Keratinocyte (primary cell): ENCODE measurements around the gene TNNT3. TPM values are rescaled to one million over a fixed set of nuclear protein-coding genes. Genes with fewer than 3 reads are reported as not detected.
"Not testable (repeated sequence)": the region's sequence is repeated elsewhere in the genome, so short reads cannot be mapped to it uniquely, and the experiment has no call there.

Experiments used
- DNase-seq: peaks from one replicate; pipeline ENCODE4 v3.0.0-alpha.2; 2011; ENCODE audit warnings: low read depth, missing footprints, low spot score
- FAIRE-seq: peaks from 2 replicates; lab custom pipeline; 2011; peaks lifted over from hg19 to GRCh38; lab: Jason Lieb, UNC
- H2AFZ ChIP-seq: 2 replicates; pipeline ENCODE4 v1.6.0; 2012; ENCODE audit warnings: low read length, control low read depth, inconsistent platforms; ENCODE audit not compliant: control insufficient read depth
- H3K27ac ChIP-seq: 2 replicates; pipeline ENCODE4 v1.5.1; 2011; ENCODE audit warnings: low read length; ENCODE audit not compliant: control insufficient read depth, insufficient read depth
- H3K27me3 ChIP-seq: 3 replicates; pipeline ENCODE4 v1.6.0; 2011; ENCODE audit warnings: low read length; ENCODE audit not compliant: control insufficient read depth, insufficient read depth; ENCODE audit errors: extremely low read depth
- H3K36me3 ChIP-seq, 2 experiments: 2 replicates in 1 of 2; 3 replicates in 1 of 2; pipeline ENCODE4 v1.5.1; 2011; ENCODE audit warnings: low read length in 2 of 2, mild to moderate bottlenecking in 1 of 2; ENCODE audit not compliant: control insufficient read depth in 2 of 2, insufficient read depth in 2 of 2; ENCODE audit errors: extremely low read depth in 1 of 2
- H3K4me1 ChIP-seq: 3 replicates; pipeline ENCODE4 v1.5.1; 2011; ENCODE audit warnings: low read length; ENCODE audit not compliant: control insufficient read depth, insufficient read depth; ENCODE audit errors: extremely low read depth
- H3K4me2 ChIP-seq: 3 replicates; pipeline ENCODE4 v1.6.0; 2011; ENCODE audit warnings: low read depth, low read length; ENCODE audit not compliant: control insufficient read depth, insufficient read depth; ENCODE audit errors: extremely low read depth
- H3K4me3 ChIP-seq, 3 experiments: fragments of 200-600 bp in 1 of 3; sonication (generic) in 1 of 3; 2 replicates in 2 of 3; 3 replicates in 1 of 3; pipeline ENCODE4 v1.5.1; 2011 to 2016; ENCODE audit warnings: low read length in 3 of 3, mild to moderate bottlenecking in 3 of 3, control low read depth in 2 of 3, inconsistent platforms in 1 of 3, low read depth in 1 of 3, mixed read lengths in 1 of 3, mixed run types in 1 of 3, moderate library complexity in 1 of 3; ENCODE audit not compliant: control insufficient read depth in 2 of 3, insufficient read depth in 2 of 3; ENCODE audit errors: extremely low read depth in 1 of 3
- H3K79me2 ChIP-seq: 2 replicates; pipeline ENCODE4 v1.6.0; 2012; ENCODE audit warnings: low read length; ENCODE audit not compliant: control insufficient read depth, insufficient read depth
- H3K9ac ChIP-seq: 3 replicates; pipeline ENCODE4 v1.6.0; 2011; ENCODE audit warnings: low read length; ENCODE audit not compliant: control insufficient read depth, insufficient read depth; ENCODE audit errors: extremely low read depth
- H3K9me1 ChIP-seq: 3 replicates; pipeline ENCODE4 v1.6.0; 2011; ENCODE audit warnings: low read length; ENCODE audit not compliant: control insufficient read depth, insufficient read depth; ENCODE audit errors: extremely low read depth
- H3K9me3 ChIP-seq: 2 replicates; pipeline ENCODE4 v1.5.1; 2012; ENCODE audit warnings: low read depth, low read length; ENCODE audit not compliant: control insufficient read depth
- H4K20me1 ChIP-seq: 3 replicates; pipeline ENCODE4 v1.6.0; 2011; ENCODE audit warnings: low read length; ENCODE audit not compliant: control insufficient read depth, insufficient read depth; ENCODE audit errors: extremely low read depth
- CTCF ChIP-seq, 3 experiments: IDR thresholded peaks in 1 of 3; conservative IDR thresholded peaks in 1 of 3; optimal IDR thresholded peaks in 1 of 3; 2 replicates in 2 of 3; 3 replicates in 1 of 3; pipeline versions ENCODE3 to v1.5.1; 2011; ENCODE audit warnings: low read length in 3 of 3, mild to moderate bottlenecking in 3 of 3, moderate library complexity in 2 of 3, control low read depth in 1 of 3, inconsistent platforms in 1 of 3; ENCODE audit not compliant: insufficient read depth in 2 of 3; ENCODE audit errors: extremely low read depth in 1 of 3
- EZH2 ChIP-seq: IDR thresholded peaks from one replicate; pipeline ENCODE4 v1.6.1; 2012; ENCODE audit warnings: inconsistent platforms, mild to moderate bottlenecking, low read length, moderate library complexity
- dilution Hi-C: fragments of 300-500 bp; cut with MboI; formaldehyde crosslinking; loops from one replicate; pipeline ENCODE4 v1.7.0; 2020; ENCODE audit warnings: low sequenced_read_pairs; ENCODE audit not compliant: extremely low pct_ligation_motif_present
- polyA plus RNA-seq, 5 experiments: library from polyadenylated mRNA; depleted of rRNA in 3 of 5; stranded (reverse) in 3 of 5; stranded (forward) in 1 of 5; unstranded in 1 of 5; fragments of >200 nt; gene quantifications; 1 replicate in 1 of 5; 2 replicates in 3 of 5; 3 replicates in 1 of 5; pipeline versions ENCODE4 v1.2.1 to v1.2.3, GENCODE V29; 2011 to 2012; ENCODE audit warnings: missing spikeins in 2 of 5, low read depth in 1 of 5, low replicate concordance in 1 of 5

Gene TNNT3
- polyA plus RNA-seq, 1 donor (not counting 4 experiments of a cell fraction or from before 2014, with no cell fraction given), result 0.09 TPM

- H2AFZ ChIP-seq, FAIRE-seq, H3K27ac ChIP-seq, H4K20me1 ChIP-seq, H3K79me2 ChIP-seq, H3K4me2 ChIP-seq, DNase-seq, H3K4me3 ChIP-seq, H3K9me3 ChIP-seq, H3K9ac ChIP-seq, dilution Hi-C loops, H3K9me1 ChIP-seq, H3K36me3 ChIP-seq: not testable (repeated sequence)
- Histone ChIP-seq H3K27me3 (peaks cover 21% of the 10 kb centered on the region), H3K4me1 (peaks cover 34% of the 10 kb centered on the region)
Measured at GRCh38 chr11:1874441-1875092, 44.9 kb upstream of the TNNT3 start.

DNA sequence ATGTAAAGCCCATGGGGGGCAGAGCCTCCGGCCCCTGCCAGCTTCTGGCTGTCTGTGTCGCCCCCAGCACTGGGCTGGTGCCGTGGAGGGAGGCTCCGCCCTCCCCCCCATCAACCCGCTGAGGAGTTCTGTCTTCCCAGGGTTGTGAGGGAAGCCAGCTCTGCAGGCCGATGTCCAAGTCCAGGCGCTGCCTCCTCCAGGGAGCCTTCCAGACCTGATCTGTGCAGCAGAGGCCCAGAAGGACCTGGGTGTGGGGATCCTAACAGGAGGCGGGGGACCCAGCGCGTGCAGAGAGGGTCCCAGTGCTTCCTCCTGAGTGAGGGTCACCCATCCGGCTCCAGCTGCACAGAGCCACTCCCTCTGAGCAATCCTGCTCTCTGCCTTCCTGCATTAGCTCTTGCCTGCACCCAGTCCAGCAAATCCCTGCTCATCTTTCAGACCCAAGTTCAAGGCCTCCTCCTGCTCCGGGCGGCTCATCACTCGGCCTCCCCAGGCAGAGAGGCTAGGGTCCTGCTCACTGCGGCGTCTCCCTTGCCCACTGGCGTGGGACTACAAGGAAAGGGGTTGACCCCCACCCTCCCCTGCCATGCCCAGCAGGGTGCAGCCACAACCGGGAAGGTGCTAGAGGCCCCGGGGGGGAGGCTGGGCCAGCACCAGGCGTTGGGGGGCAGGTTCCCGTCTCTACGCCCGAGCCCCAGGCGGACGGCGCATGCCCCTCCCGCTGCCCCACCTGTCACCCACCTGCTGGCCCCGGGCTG, 44.2 kb upstream of the TNNT3 start:
- TF ChIP-seq CTCF (optimal IDR thresholded peaks at IDR 0.05 in 1 of 3, IDR thresholded peaks at IDR 0.05 in 1 of 3, conservative IDR thresholded peaks at IDR 0.05 in 1 of 3; ENCODE audit: extremely low read depth in 1 of 3, insufficient read depth in 2 of 3, low read length in 3 of 3) (no peak), EZH2 (no peak)
- Histone ChIP-seq H3K27me3 (peaks cover 14% of the 10 kb centered on the region), H3K4me2 (no peak overlapping the region), H3K36me3 (no peaks in the 10 kb centered on the region), H3K4me1 (peaks cover 33% of the 10 kb centered on the region), H4K20me1 (no peaks in the 10 kb centered on the region), H3K79me2 (no peaks in the 10 kb centered on the region), H3K27ac (no peak overlapping the region), H3K9ac (no peak overlapping the region), H3K4me3 (no peak overlapping the region), H3K9me1 (no peaks in the 10 kb centered on the region), H3K9me3 (no peaks in the 10 kb centered on the region), H2AFZ (no peak overlapping the region)
- FAIRE-seq (no peak), DNase-seq (no peak)
- dilution Hi-C loops, result no loop called here

DNA sequence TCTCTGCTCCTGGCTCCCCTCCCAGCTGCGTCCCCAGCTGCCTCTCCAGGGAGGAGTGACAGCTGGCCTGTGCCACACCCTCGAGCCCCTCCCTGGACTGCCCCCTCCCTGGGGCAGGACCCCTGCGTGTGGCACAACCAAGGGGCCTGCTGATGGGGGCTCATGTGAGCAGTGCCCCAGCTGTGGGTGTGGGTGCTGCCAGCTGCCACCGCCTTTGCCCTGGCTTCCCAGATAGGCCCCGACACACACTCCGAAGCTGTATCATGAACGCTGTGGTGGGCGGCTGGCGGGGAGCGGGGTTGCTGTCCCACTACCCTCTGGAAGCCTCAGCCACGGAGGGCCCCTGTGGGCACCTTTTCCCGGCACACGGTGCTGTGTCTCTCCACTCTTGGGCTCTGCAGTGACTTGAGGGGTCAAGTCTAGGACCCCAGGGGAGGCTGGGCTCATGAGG, 43.6 kb upstream of the TNNT3 start:
- FAIRE-seq, H4K20me1 ChIP-seq, H3K9me1 ChIP-seq, DNase-seq, H2AFZ ChIP-seq, H3K27me3 ChIP-seq, H3K4me3 ChIP-seq, H3K9me3 ChIP-seq, dilution Hi-C loops, H3K4me2 ChIP-seq, H3K9ac ChIP-seq, H3K27ac ChIP-seq, H3K79me2 ChIP-seq, H3K36me3 ChIP-seq: not testable (repeated sequence)
- peaks cover 30% of the 10 kb centered on the region for H3K4me1 ChIP-seq
